Lung (tissue), 12 donors: ENCODE results near the gene GALNT2. TPM values are rescaled to one million over a fixed set of nuclear protein-coding genes. Genes with fewer than 3 reads are reported as not detected.

Experiments
- ATAC-seq: fragments of 200-7000 bp; cut with Tn5 transposase; one replicate; pipeline ENCODE4 v1.9.1; 2020; ENCODE audit warnings: moderate number of reproducible peaks; ENCODE audit not compliant: insufficient read depth, low FRiP score
- DNase-seq, 3 donors: peaks; one replicate each; pipeline ENCODE4 v3.0.0-alpha.2; 2013 to 2017
- H3K27ac ChIP-seq, 2 donors: one replicate each; pipeline ENCODE4 v1.5.1; 2013; ENCODE audit warnings: mild to moderate bottlenecking in 2 of 2, moderate library complexity in 2 of 2, control low read depth in 1 of 2, inconsistent platforms in 1 of 2, low read depth in 1 of 2, low read length in 1 of 2
- H3K27me3 ChIP-seq, 3 donors: one replicate each; pipeline ENCODE4 v1.5.1; 2013; ENCODE audit warnings: low read length in 2 of 3; ENCODE audit not compliant: control insufficient read depth in 3 of 3, insufficient read depth in 3 of 3
- H3K36me3 ChIP-seq, 4 donors: one replicate each; pipeline ENCODE4 v1.5.1; 2013; ENCODE audit warnings: low read length in 4 of 4, mild to moderate bottlenecking in 1 of 4, moderate library complexity in 1 of 4; ENCODE audit not compliant: control insufficient read depth in 4 of 4, insufficient read depth in 4 of 4
- H3K4me1 ChIP-seq, 5 donors: one replicate each; pipeline ENCODE4 v1.5.1; 2013; ENCODE audit warnings: low read length in 5 of 5, mild to moderate bottlenecking in 2 of 5, moderate library complexity in 1 of 5; ENCODE audit not compliant: control insufficient read depth in 5 of 5, insufficient read depth in 5 of 5
- H3K4me3 ChIP-seq: one replicate; pipeline ENCODE4 v1.5.1; 2013; ENCODE audit warnings: mild to moderate bottlenecking, control low read depth, moderate library complexity
- H3K9ac ChIP-seq, 2 donors: one replicate each; pipeline ENCODE4 v1.5.1; 2013; ENCODE audit warnings: low read length in 2 of 2, control low read depth in 1 of 2; ENCODE audit not compliant: insufficient read depth in 1 of 2
- H3K9me3 ChIP-seq, 4 donors: one replicate each; pipeline ENCODE4 v1.5.1; 2013; ENCODE audit warnings: low read length in 3 of 4, mild to moderate bottlenecking in 1 of 4, moderate library complexity in 1 of 4; ENCODE audit not compliant: control insufficient read depth in 4 of 4, insufficient read depth in 3 of 4
- WGBS, 2 donors: extraction: QIAGEN DNeasy Blood & Tissue Kit; methylation state at CpG; one replicate each; pipeline ENCODE4 v1.1.7; 2013; 5-methylcytosine and 5-hydroxymethylcytosine counted together
- polyA plus RNA-seq, 2 donors: library from polyadenylated mRNA; stranded (reverse); fragments of 200-250 nt; gene quantifications; one replicate each; pipeline ENCODE4 v1.2.1, GENCODE V29; 2013
- total RNA-seq, 2 donors: library from RNA; depleted of rRNA in 1 of 2; stranded (reverse); fragments of >200 nt in 1 of 2; gene quantifications; one replicate each; pipeline ENCODE4 v1.2.1, GENCODE V29; 2014 to 2021
- TF ChIP-seq, protein P1 (sequence below): IDR thresholded peaks from 2 replicates; pipeline ENCODE4 v1.5.1; 2012; ENCODE audit warnings: mild to moderate bottlenecking; ENCODE audit errors: control extremely low read depth, extremely low read depth
- donor health status: control.
- donor health status: control.
- donor health status: Bipolar disorder and iron deficiency.
- donor health status: healthy.
- donor health status: DM: yes; HTN: yes; CAD: no.

The GALNT2 gene
- total and polyA plus RNA-seq, 4 donors, result 23.1 to 101 (median 58.9) TPM

DNA sequence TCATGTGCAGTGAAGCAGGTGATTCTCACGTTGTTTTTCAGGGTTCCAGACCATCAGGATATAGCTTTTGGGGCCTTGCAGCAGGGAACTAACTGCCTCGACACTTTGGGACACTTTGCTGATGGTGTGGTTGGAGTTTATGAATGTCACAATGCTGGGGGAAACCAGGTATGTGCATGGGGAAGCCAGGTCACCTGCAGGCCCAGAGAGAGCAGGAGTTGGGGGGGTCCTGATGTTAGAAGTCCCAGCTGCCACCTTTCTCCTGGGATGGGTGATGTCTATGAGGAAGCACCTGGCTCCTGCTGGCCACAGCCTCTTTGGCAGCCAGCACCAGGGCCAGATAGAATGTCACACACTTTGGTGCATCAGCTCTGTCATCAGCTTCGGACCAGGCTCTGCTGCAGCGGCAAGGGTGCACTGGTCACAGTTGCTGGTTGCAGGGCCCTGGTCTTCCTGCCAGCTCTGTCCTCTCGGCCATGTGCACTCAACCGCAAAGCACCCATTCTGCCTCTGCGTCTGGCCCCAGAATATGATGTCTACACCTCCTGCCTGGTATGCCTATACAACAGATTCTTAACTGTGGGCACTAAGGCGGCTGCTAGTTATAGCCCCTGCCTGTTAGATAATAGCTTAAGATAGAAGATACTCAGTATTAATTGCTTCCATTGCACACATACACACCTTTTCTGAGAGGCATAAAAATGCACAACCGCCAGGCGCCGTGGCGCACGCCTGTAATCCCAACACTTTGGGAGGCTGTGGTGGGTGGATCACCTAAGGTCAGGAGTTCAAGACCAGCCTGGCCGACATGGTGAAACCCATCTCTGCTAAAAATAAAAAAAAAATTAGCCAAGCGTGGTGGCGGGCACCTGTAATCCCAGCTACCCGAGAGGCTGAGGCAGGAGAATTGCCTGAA is 198.4 kb downstream of the GALNT2 start:
- DNase-seq (no peak), ATAC-seq (no peak)
- Histone ChIP-seq H3K4me1 (peaks cover 0 to 8% (median 4%) of the 10 kb centered on the region in 5 donors), H3K27ac (no peak overlapping the region), H3K9ac (no peak overlapping the region), H3K27me3 (no peaks in the 10 kb centered on the region), H3K9me3 (no peaks in the 10 kb centered on the region), H3K4me3 (no peak overlapping the region), H3K36me3 (peaks cover 4 to 36% (median 13%) of the 10 kb centered on the region in 4 donors)
- TF ChIP-seq, protein P1, sequence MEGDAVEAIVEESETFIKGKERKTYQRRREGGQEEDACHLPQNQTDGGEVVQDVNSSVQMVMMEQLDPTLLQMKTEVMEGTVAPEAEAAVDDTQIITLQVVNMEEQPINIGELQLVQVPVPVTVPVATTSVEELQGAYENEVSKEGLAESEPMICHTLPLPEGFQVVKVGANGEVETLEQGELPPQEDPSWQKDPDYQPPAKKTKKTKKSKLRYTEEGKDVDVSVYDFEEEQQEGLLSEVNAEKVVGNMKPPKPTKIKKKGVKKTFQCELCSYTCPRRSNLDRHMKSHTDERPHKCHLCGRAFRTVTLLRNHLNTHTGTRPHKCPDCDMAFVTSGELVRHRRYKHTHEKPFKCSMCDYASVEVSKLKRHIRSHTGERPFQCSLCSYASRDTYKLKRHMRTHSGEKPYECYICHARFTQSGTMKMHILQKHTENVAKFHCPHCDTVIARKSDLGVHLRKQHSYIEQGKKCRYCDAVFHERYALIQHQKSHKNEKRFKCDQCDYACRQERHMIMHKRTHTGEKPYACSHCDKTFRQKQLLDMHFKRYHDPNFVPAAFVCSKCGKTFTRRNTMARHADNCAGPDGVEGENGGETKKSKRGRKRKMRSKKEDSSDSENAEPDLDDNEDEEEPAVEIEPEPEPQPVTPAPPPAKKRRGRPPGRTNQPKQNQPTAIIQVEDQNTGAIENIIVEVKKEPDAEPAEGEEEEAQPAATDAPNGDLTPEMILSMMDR, result no peak
- 96% methylated on average over 17 of the region's 17 CpGs for WGBS, 2 donors

DNA sequence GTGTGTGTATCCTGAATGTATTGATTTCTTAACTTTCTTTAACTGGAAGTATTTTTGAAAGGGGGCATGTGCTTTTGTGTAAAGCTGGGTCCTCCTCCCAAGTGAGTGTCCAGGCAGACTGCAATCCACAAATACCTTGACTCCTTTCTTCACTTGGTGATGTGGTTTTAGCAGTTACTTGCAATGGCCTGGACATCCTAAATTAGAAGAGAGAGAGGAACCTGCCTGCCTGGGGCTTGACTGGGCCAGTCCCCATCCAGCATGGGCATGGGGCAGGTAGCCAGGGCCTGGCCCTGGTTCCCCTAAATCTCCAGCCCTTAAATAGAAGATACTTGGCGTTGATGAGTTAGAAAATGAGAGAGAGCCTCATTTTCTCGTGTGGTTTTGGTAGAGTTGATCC is 199.4 kb downstream of the GALNT2 start:
- H3K4me1 ChIP-seq, result peaks cover 0 to 13% (median 5%) of the 10 kb centered on the region in 5 donors
- H3K9ac ChIP-seq, result no peak overlapping the region
- peaks cover 4 to 36% (median 13%) of the 10 kb centered on the region in 4 donors for H3K36me3 ChIP-seq
- H3K9me3 ChIP-seq, result no peaks in the 10 kb centered on the region
- TF ChIP-seq, protein P1, result no peak
- ATAC-seq (no peak), DNase-seq (no peak)
- WGBS, 2 donors, result 37 to 41% methylated on average over 2 of the region's 2 CpGs
- H3K27me3 ChIP-seq, result no peaks in the 10 kb centered on the region
- no peak overlapping the region for H3K27ac ChIP-seq
- no peak overlapping the region for H3K4me3 ChIP-seq

DNA sequence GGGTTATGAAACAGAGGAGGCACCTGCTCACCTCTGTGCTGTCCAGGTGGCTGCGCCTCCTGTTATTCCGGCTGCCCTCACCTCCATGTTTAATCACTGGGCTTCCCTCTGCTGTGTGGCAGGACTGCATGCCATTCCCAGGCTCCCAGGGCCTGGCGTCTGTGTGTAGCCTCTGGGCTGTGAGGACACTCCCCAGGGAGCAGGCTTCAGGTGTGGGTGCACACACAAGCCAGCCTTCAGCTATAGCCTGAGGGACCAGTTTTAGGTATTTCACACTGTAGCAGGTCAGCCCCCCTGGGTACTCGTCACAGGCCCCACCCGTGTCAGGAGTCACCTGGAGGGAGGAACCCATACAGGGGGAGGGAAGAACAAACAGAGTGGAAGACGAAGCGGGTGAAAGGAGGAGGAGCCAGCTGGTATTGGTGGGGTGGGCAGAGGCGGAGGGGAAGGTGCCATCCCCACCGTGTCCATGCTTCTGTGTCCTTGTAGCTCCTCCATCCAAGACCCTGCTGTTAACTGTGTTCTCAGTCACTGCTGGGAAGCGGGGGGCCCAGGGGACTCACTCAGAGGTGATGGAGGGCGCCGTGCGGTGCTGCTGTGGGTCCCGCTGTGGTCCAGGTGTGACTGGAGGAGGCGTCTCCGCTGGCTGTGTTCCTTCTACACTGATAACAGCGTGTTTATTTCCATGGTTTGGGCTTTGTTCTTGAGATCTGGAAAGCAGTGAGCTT is 200.5 kb downstream of the GALNT2 start:
- no peaks in the 10 kb centered on the region for H3K27me3 ChIP-seq
- peaks cover 4 to 37% (median 12%) of the 10 kb centered on the region in 4 donors for H3K36me3 ChIP-seq
- no peak for DNase-seq

More for the DNA sequence above, 200.5 kb downstream of the GALNT2 start:
- TF ChIP-seq, protein P1, result no peak
- peaks cover 0 to 8% (median 3%) of the 10 kb centered on the region in 5 donors for H3K4me1 ChIP-seq
- no peak overlapping the region for H3K4me3 ChIP-seq
- 92 to 94% methylated on average over 17 of the region's 17 CpGs for WGBS, 2 donors
- no peak overlapping the region for H3K27ac ChIP-seq
- no peak overlapping the region for H3K9ac ChIP-seq
- no peak for ATAC-seq
- H3K9me3 ChIP-seq, result no peaks in the 10 kb centered on the region
